HG03025 (cell line): ENCODE data around the gene NUSAP1.
"Not testable (repeated sequence)": the region's sequence is repeated elsewhere in the genome, so short reads cannot be mapped to it uniquely, and the experiment has no call there.

ENCODE experiments used
- ATAC-seq: cut with Tn5 transposase; IDR thresholded peaks from one replicate; pipeline ENCODE4 v1.9.1; 2021; ENCODE audit warnings: mild to moderate bottlenecking, moderate library complexity; ENCODE audit not compliant: unreplicated experiment, low FRiP score

The NUSAP1 gene

DNA sequence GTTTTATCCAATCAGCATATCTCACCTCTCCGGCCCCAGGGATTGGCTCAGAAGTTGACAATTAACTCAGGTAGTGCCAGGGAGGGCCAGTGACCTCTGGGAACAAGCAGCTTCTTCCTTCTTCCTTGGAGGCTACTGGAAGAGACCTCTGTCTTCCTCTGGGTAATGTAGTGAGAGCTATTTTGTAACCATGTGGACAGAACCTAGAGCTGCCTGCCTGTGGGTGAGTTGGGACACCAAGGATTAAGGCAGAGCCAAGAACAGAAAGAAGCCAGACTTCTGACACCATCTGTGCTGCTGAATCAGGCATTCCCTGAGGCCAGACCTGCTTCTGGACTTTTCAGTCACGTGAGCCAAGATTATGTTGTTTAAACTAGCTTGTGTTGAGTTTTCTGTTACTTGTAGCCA lies 75.6 kb downstream of the NUSAP1 start:
- ATAC-seq: no peak

DNA sequence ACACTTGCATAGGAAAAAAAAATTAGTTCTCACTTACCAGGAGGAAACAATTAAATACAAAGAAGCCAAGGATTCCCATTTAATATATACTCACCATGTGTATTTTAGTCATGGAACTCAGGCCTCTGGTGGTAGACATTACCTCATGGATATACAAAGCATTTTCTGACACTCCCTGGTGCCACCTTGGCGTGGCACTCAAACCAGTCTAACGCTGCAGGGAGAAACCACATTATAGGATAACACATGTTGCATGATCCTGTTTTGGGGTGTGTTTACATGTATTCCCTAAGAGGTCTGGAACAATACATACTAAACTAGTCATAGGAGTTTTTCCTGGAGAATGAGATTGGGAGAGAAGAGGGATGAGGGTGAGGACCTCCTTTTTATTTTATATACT lies 78.3 kb downstream of the NUSAP1 start:
- no peak for ATAC-seq

DNA sequence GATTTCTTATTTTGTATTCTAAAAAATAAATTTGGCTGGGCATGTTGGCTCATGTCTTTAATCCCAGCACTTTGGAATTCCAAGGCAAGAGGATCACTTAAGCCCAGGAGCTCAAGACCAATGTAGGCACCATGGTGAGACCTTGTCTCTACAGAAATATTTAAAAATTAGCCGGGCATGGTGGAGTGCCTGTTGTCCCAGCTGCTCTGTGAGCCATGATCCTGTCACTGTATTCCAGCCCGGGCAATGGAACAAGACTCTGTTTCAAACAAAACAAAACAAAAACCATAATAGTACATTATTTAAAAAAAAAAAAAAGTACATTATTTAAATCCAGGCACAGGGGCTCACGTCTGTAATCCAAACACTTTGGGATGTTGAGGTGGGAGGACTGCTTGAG lies 78.8 kb downstream of the NUSAP1 start:
- no peak for ATAC-seq

DNA sequence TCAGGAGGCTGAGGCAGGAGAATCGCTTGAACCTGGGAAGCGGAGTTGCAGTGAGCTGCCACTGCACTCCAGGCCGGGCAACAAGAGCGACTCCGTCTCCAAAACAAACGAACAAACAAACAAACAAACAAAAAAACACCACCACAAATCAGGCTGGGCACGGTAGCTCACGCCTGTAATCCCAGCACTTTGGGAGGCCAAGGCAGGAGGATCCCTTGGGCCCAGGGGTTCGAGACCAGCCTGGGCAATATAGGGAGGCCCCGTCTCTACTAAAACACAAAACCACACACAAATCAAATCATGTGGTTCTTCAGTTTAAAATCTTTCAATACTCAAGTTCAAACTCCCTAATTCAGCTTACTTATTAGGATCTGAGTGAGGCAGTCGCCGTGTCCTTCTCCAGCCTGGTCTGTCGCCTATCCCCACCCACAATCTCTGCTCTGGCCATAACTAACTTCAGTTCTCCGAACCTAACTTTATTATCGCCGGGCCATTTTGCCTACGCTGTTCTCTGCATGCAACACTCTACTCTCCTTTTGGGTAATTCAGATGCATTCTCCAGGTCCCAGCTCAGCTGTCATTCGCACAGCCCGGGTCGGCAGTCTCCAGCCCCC lies 83.6 kb downstream of the NUSAP1 start:
- peak; percentile 11 for ATAC-seq

DNA sequence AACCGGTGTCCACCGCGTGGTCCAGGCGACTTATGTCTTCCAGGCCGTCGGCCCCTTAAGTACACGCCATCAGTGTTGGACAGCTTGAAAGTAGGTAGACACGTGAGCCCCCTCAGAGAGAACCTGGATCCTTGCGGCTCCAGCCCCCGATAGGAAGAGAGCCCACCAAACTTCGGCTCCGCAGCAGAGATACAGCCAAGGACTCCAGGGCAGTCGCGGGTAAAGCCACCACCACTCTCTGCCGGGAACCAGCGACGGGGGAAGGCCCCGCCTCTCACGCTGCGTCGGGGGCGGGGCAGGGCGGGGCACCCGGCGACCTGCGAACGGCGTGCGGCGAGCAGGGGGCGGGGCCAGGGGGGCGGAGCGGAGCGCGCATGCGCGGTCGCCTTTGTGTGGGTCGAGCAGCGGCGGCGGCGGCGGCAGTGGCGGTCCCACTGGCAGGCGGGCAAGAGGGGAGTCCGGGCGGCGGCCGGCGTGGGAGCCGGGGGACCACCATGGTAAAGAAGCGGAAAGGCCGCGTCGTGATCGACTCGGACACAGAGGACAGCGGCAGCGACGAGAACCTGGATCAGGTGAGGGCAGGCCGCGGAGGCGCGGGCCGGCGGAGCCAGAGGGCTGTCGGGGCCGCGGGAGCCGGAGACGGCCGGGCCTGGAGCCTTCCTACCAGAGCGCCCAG lies 84.2 kb downstream of the NUSAP1 start, which contains the start of gene RTF1:
RTF1 (plus strand) TSS at position 354 of the 676 bp plus-strand sequence; CDS start at position 375, 21 bp downstream.
- ATAC-seq: peak; percentile 76

DNA sequence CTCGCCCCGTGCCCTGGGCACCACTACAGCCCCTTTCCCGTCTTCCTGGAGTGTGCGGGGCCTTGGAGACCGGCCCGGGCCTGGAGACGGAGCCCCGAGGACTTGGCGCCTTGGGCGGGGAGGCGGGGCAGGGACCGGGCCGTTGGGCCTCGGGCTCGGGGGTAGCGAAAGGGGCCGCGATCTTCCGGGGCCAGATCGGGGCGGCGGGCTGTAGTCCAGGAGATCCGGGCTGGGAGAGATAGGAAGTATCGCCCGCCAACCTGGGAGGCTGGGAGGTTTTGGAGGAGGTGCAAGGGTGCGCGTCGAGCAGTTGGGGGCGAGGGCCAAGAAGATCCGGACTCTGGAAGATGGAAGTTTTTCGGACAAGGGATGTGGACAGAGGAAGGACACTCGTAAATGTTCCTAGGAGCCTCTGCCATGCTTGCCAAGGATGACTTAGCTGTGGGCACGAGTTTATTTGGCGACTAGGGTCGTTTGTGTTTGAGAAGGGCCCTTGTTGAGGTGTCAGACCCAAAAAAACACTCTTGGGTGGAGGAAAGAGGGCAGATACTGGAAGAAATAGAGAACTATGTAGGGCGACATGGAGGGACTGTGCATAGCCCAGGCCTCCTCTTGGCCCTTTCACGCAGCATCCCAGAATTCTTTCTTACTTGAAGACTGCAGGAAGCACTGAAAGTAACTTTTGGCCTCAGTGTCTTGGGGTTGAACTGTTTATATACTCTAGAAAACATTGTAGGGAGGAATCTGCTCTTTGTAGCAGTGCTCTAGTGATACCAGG lies 84.9 kb downstream of the NUSAP1 start:
- ATAC-seq: peak; percentile 27

DNA sequence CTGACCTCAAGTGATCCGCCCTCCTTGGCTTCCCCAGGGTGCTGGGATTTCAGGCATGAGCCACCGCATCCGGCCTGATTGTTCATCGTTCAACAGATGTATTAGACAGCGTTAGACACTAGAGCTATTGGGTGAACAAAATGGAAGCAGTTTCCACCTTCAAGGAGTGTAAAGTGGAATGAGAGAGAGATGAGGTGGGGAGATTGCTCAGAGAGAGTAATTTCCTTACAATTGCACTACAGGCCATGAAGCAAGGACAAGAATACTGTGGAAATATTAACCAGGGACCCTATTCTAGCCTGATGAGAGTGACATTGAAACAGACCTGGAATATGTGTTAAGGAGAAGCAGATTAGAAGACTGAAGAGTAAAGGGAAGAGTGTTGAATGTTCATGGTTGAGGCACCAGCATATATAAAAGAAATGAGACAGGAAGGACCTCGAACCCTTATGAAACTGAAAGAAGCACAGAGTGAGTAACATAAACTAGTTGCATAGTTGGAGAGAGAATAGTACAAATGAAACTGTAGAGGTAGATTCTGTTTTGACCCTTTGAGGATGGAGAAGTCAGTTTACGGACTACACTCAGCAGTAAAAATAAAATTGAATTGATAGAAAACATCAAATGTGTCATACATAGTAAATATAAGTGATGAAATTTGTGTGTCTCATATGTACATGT lies 91.4 kb downstream of the NUSAP1 start:
- no peak for ATAC-seq

DNA sequence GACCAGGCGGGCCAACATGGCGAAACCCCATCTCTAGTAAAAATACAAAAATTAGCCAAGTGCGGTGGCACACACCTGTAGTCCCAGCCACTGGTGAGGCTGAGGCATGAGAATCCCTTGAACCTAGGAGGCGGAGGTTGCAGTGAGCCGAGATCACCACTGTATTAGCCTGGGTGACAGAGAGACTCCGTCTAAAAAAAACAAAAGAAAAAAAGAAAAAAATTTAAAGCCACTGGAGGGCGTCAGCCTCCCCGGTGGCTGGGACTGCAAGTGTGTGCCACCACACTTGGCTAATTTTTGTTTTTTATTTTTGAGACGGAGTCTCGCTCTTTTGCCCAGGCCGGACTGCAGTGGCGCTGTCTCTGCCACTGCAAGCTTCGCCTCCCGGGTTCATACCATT lies 92.1 kb downstream of the NUSAP1 start:
- no peak for ATAC-seq

DNA sequence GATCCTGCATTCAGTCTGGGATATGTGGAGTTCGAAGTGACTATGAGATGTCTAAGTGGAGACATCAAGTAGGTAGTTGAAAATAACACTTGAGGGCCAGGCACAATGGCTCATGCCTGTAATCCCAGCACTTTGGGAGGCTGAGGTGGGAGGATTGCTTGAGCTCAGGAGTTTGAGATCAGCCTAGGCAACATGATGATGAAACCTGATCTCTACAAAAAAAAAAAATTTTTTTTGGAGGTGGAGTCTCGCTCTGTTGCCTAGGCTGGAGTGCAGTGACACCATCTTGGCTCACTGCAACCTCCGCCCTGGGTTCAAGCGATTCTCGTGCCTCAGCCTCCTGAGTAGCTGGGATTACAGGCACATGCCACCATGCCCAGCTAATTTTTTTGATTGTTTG lies 93.2 kb downstream of the NUSAP1 start:
- ATAC-seq: not testable (repeated sequence)

DNA sequence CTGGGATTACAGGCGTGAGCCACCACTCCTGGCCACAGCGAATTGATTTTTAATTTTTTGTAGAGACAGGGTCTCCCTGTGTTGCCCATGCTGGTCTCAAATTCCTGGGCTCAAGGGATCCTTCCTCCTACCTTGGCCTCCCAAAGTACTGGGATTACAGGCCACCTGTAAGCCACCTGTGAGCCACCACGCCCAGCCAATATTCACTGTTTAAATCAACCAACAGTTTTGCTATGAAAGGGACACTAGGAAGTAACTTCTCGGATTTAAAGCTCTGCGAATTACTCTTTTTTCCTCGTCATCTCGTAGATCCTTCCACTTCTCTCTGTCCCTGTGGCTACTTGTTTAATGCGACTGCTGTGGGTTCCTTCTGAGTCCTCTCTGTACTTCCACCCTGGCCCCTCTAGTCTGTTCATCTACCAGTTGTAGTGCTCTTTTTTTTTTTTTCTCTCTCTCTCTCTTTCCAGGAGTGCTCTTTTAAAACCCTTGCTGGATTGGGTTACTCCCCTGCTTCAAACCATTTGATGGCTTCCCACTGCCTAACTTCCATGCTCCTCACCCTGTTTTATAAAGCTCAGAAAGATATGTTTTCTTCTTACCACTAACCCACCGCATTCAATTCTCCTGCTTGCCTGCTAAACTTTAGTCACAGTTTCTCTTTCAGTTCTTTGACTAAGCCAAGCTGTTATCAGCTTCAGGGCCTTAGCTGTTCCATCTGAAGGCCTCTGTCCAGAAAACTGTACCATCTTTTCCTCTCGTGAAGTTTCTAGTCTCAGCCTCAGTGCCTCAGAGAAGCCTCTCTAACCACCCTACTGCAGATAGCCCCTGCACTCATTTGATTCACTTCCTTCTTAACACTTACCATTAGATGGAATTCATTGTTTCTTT lies 96.6 kb downstream of the NUSAP1 start:
- no peak for ATAC-seq
